Mesothelial cell of epicardium (in vitro differentiated cells): ENCODE results near the gene LRRC17. TPM values are rescaled to one million over a fixed set of nuclear protein-coding genes. Genes with fewer than 3 reads are reported as not detected.

Source experiments
- DNase-seq, 2 experiments: peaks; one replicate each; pipeline ENCODE4 v3.0.0; 2021; ENCODE audit warnings: low spot score in 2 of 2; ENCODE audit not compliant: unreplicated experiment in 2 of 2
- H3K27ac Mint-ChIP-seq: 2 replicates; pipeline ENCODE4 v1.8.0; 2021; ENCODE audit warnings: mixed read lengths
- H3K27me3 Mint-ChIP-seq: 2 replicates; pipeline ENCODE4 v1.8.0; 2021; ENCODE audit warnings: low read depth, mixed read lengths
- H3K36me3 Mint-ChIP-seq: 2 replicates; pipeline ENCODE4 v1.8.0; 2021; ENCODE audit warnings: mixed read lengths
- H3K4me1 Mint-ChIP-seq: 2 replicates; pipeline ENCODE4 v1.8.0; 2021; ENCODE audit warnings: mixed read lengths
- H3K4me3 Mint-ChIP-seq: 2 replicates; pipeline ENCODE4 v1.8.0; 2021; ENCODE audit warnings: mild to moderate bottlenecking, moderate library complexity, mixed read lengths
- H3K9me3 Mint-ChIP-seq: 2 replicates; pipeline ENCODE4 v1.8.0; 2021; ENCODE audit warnings: mixed read lengths
- CTCF ChIP-seq: fragments of 200-600 bp; sonication (generic); IDR thresholded peaks from one replicate; pipeline ENCODE4 v1.5.0; 2021; ENCODE audit warnings: antibody characterized with exemption; ENCODE audit not compliant: unreplicated experiment
- total RNA-seq: library from RNA; stranded (reverse); gene quantifications from 3 replicates; pipeline ENCODE4 v1.2.1, GENCODE V29; 2021

Gene LRRC17
- total RNA-seq, 1 donor from 2014 or later: 43.1 TPM

GRCh38 chr7:102992509-102992937, 79.7 kb downstream of the LRRC17 start:
- Mint-ChIP-seq H3K27me3 (no peaks in the 10 kb centered on the region), H3K4me3 (no peak overlapping the region), H3K36me3 (no peaks in the 10 kb centered on the region), H3K4me1 (peaks cover 4% of the 10 kb centered on the region), H3K9me3 (no peaks in the 10 kb centered on the region), H3K27ac (no peak overlapping the region)
- no peak for TF ChIP-seq CTCF
- no peak for DNase-seq

GRCh38 chr7:102992938-102993717, 80.3 kb downstream of the LRRC17 start:
- no peak for TF ChIP-seq CTCF
- Mint-ChIP-seq H3K4me3 (no peak overlapping the region), H3K36me3 (no peaks in the 10 kb centered on the region), H3K9me3 (peaks cover 2% of the 10 kb centered on the region), H3K27me3 (no peaks in the 10 kb centered on the region), H3K4me1 (peaks cover 4% of the 10 kb centered on the region), H3K27ac (peak overlapping the region; percentile 17)
- DNase-seq: no peak

GRCh38 chr7:102993718-102994029, 80.9 kb downstream of the LRRC17 start:
- Mint-ChIP-seq H3K9me3 (peaks cover 5% of the 10 kb centered on the region), H3K27ac (no peak overlapping the region), H3K36me3 (no peaks in the 10 kb centered on the region), H3K27me3 (no peaks in the 10 kb centered on the region), H3K4me3 (no peak overlapping the region), H3K4me1 (peaks cover 4% of the 10 kb centered on the region)
- no peak for TF ChIP-seq CTCF
- DNase-seq: no peak

GRCh38 chr7:102994567-102994966, 81.8 kb downstream of the LRRC17 start:
- no peak for DNase-seq
- Mint-ChIP-seq H3K4me3 (no peak overlapping the region), H3K27ac (no peak overlapping the region), H3K4me1 (peaks cover 4% of the 10 kb centered on the region), H3K9me3 (peaks cover 9% of the 10 kb centered on the region), H3K27me3 (no peaks in the 10 kb centered on the region), H3K36me3 (no peaks in the 10 kb centered on the region)
- TF ChIP-seq CTCF: no peak

Other genes starting within 250 kb of the LRRC17 start
- gene POLR2J2, start 241.3 kb upstream of the LRRC17 start, total RNA-seq: 7.5 to 10.3 TPM (median 9.8 TPM) in 3 replicates
- 11.1 to 12.4 TPM (median 11.6 TPM) in 3 replicates for gene FAM185A, start 164.0 kb upstream of the LRRC17 start, total RNA-seq
- 3.6 to 4.7 TPM (median 3.8 TPM) in 3 replicates for gene FBXL13, start 161.8 kb downstream of the LRRC17 start, total RNA-seq
- gene ARMC10, start 162.1 kb downstream of the LRRC17 start, total RNA-seq: 26.6 to 31.2 TPM (median 31.0 TPM) in 3 replicates
- 17.0 to 17.5 TPM (median 17.0 TPM) in 3 replicates for gene NAPEPLD, start 236.1 kb downstream of the LRRC17 start, total RNA-seq